ENCODE results near the gene SCAMP5. TPM values are rescaled to one million over a fixed set of nuclear protein-coding genes. Genes with fewer than 3 reads are reported as not detected.

The SCAMP5 gene
- total RNA-seq, 5 donors from 2014 or later (not counting 1 experiment from before 2014, with no cell fraction given) = 0.26 to 8.2 (median 0.51) TPM

GRCh38 chr15:75062706-75063105 lies 67.3 kb downstream of the SCAMP5 start:
- Histone ChIP-seq H3K36me3 (ENCODE audit: control insufficient read depth in 2 of 2, extremely low read depth in 1 of 2, insufficient read depth in 1 of 2, low read length in 1 of 2) (no peaks in the 10 kb centered on the region), H3K9me3 (no peaks in the 10 kb centered on the region), H3K4me1 (ENCODE audit: control insufficient read depth in 1 of 2, extremely low read depth in 1 of 2, insufficient read depth in 2 of 2, low read length in 2 of 2) (peaks cover 0 to 19% of the 10 kb centered on the region in 2 experiments), H3K27ac (ENCODE audit: low read length) (no peak overlapping the region), H3K4me3 (ENCODE audit: control insufficient read depth in 1 of 2, extremely low read depth in 1 of 2, low read length in 1 of 2) (no peak overlapping the region), H3K27me3 (replicated peaks in 1 of 2; ENCODE audit: control insufficient read depth in 2 of 2, extremely low read depth in 1 of 2, insufficient read depth in 2 of 2, low read length in 1 of 2) (no peaks in the 10 kb centered on the region)
- no peak for ATAC-seq (replicated peaks in 1 of 4)
- Mint-ChIP-seq H3K4me3 (no peak overlapping the region), H3K27ac (no peak overlapping the region), H3K4me1 (peaks cover 23 to 34% (median 31%) of the 10 kb centered on the region in 3 donors), H3K9me3 (no peaks in the 10 kb centered on the region), H3K36me3 (no peaks in the 10 kb centered on the region), H3K27me3 (no peaks in the 10 kb centered on the region)
- no peak for DNase-seq
- WGBS (ENCODE audit: insufficient coverage) = 67% methylated on average over 3 of the region's 3 CpGs
- POLR2A ChIA-PET = no interaction called here
- CTCF ChIA-PET = no interaction called here

GRCh38 chr15:75063338-75063737 lies 68.0 kb downstream of the SCAMP5 start:
- H3K4me3 Mint-ChIP-seq = no peak overlapping the region
- ATAC-seq (replicated peaks in 1 of 4) = no peak
- POLR2A ChIA-PET = no interaction called here

DNA sequence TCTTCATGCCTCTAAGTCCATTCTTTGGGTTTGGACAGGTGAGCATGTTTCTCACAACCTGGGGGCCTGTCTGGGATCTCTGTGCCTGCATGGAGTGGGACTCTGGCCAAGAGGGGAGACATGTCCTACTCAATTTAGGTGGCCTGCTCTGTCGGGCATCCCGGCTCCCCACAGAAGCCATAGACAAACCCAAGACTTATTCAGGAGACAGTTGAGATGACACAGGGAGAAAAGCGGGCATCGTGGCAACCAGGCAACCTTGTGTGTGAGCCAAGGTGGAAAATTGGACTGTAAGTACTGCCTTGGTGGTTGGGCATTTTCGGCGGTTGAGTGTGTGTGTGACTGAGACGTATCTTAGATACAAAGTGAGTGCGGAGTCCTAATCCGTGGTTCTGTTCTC lies 68.5 kb downstream of the SCAMP5 start:
- H3K4me1 ChIP-seq (ENCODE audit: control insufficient read depth in 1 of 2, extremely low read depth in 1 of 2, insufficient read depth in 2 of 2, low read length in 2 of 2) = peaks cover 0 to 25% of the 10 kb centered on the region in 2 experiments
- no peak overlapping the region for H3K27ac ChIP-seq (ENCODE audit: low read length)

More at GRCh38 chr15:75063338-75063737, 68.0 kb downstream of the SCAMP5 start:
- no peaks in the 10 kb centered on the region for H3K9me3 ChIP-seq
- Mint-ChIP-seq H3K9me3 (no peaks in the 10 kb centered on the region), H3K36me3 (no peaks in the 10 kb centered on the region), H3K27ac (no peak overlapping the region), H3K27me3 (no peaks in the 10 kb centered on the region), H3K4me1 (peaks cover 23 to 39% (median 31%) of the 10 kb centered on the region in 3 donors)
- no peaks in the 10 kb centered on the region for H3K36me3 ChIP-seq (ENCODE audit: control insufficient read depth in 2 of 2, extremely low read depth in 1 of 2, insufficient read depth in 1 of 2, low read length in 1 of 2)
- H3K4me3 ChIP-seq (ENCODE audit: control insufficient read depth in 1 of 2, extremely low read depth in 1 of 2, low read length in 1 of 2) = no peak overlapping the region
- no peak overlapping the region for H3K27ac ChIP-seq (ENCODE audit: low read length)
- WGBS (ENCODE audit: insufficient coverage) = 94% methylated on average over 2 of the region's 4 CpGs
- CTCF ChIA-PET = interaction anchor here in 1 of 2 donors (0.6 kb wide), 1 partner anchor 124 kb away, joined by 4 read pairs; no protein-coding TSS in a partner anchor
- H3K27me3 ChIP-seq (replicated peaks in 1 of 2; ENCODE audit: control insufficient read depth in 2 of 2, extremely low read depth in 1 of 2, insufficient read depth in 2 of 2, low read length in 1 of 2) = no peaks in the 10 kb centered on the region
- no peak for DNase-seq
- peaks cover 0 to 25% of the 10 kb centered on the region in 2 experiments for H3K4me1 ChIP-seq (ENCODE audit: control insufficient read depth in 1 of 2, extremely low read depth in 1 of 2, insufficient read depth in 2 of 2, low read length in 2 of 2)

GRCh38 chr15:75064846-75065245 lies 69.5 kb downstream of the SCAMP5 start:
- no peak overlapping the region for H3K27ac Mint-ChIP-seq
- no peaks in the 10 kb centered on the region for H3K27me3 Mint-ChIP-seq
- H3K4me3 Mint-ChIP-seq = no peak overlapping the region
- WGBS (ENCODE audit: insufficient coverage) = no CpG with 5 or more reads among the region's 2 CpGs
- H3K4me3 ChIP-seq (ENCODE audit: control insufficient read depth in 1 of 2, extremely low read depth in 1 of 2, low read length in 1 of 2) = no peak overlapping the region
- no peak overlapping the region for H3K27ac ChIP-seq (ENCODE audit: low read length)
- DNase-seq = no peak
- H3K4me1 ChIP-seq (ENCODE audit: control insufficient read depth in 1 of 2, extremely low read depth in 1 of 2, insufficient read depth in 2 of 2, low read length in 2 of 2) = peaks cover 0 to 29% of the 10 kb centered on the region in 2 experiments
- CTCF ChIA-PET = no interaction called here
- no peaks in the 10 kb centered on the region for H3K36me3 ChIP-seq (ENCODE audit: control insufficient read depth in 2 of 2, extremely low read depth in 1 of 2, insufficient read depth in 1 of 2, low read length in 1 of 2)
- H3K4me1 Mint-ChIP-seq = peaks cover 28 to 47% (median 31%) of the 10 kb centered on the region in 3 donors
- H3K9me3 ChIP-seq = no peaks in the 10 kb centered on the region
- H3K27me3 ChIP-seq (replicated peaks in 1 of 2; ENCODE audit: control insufficient read depth in 2 of 2, extremely low read depth in 1 of 2, insufficient read depth in 2 of 2, low read length in 1 of 2) = peaks cover 0 to 6% of the 10 kb centered on the region in 2 experiments
- POLR2A ChIA-PET = no interaction called here
- H3K36me3 Mint-ChIP-seq = no peaks in the 10 kb centered on the region
- no peaks in the 10 kb centered on the region for H3K9me3 Mint-ChIP-seq
- no peak for ATAC-seq (replicated peaks in 1 of 4)

More for the DNA sequence above, 68.5 kb downstream of the SCAMP5 start:
- no peak overlapping the region for H3K4me3 ChIP-seq (ENCODE audit: control insufficient read depth in 1 of 2, extremely low read depth in 1 of 2, low read length in 1 of 2)
- ATAC-seq (replicated peaks in 1 of 4) (no peak), DNase-seq (no peak)
- POLR2A ChIA-PET = no interaction called here
- peaks cover 23 to 42% (median 31%) of the 10 kb centered on the region in 3 donors for H3K4me1 Mint-ChIP-seq
- H3K4me3 Mint-ChIP-seq = no peak overlapping the region
- 98% methylated on average over 5 of the region's 9 CpGs for WGBS (ENCODE audit: insufficient coverage)
- no peaks in the 10 kb centered on the region for H3K9me3 Mint-ChIP-seq
- peaks cover 0 to under 1% of the 10 kb centered on the region in 2 experiments for H3K27me3 ChIP-seq (replicated peaks in 1 of 2; ENCODE audit: control insufficient read depth in 2 of 2, extremely low read depth in 1 of 2, insufficient read depth in 2 of 2, low read length in 1 of 2)
- H3K27me3 Mint-ChIP-seq = no peaks in the 10 kb centered on the region
- H3K36me3 Mint-ChIP-seq = no peaks in the 10 kb centered on the region
- H3K27ac Mint-ChIP-seq = no peak overlapping the region
- H3K9me3 ChIP-seq = no peaks in the 10 kb centered on the region
- no peaks in the 10 kb centered on the region for H3K36me3 ChIP-seq (ENCODE audit: control insufficient read depth in 2 of 2, extremely low read depth in 1 of 2, insufficient read depth in 1 of 2, low read length in 1 of 2)
- CTCF ChIA-PET = no interaction called here

DNA sequence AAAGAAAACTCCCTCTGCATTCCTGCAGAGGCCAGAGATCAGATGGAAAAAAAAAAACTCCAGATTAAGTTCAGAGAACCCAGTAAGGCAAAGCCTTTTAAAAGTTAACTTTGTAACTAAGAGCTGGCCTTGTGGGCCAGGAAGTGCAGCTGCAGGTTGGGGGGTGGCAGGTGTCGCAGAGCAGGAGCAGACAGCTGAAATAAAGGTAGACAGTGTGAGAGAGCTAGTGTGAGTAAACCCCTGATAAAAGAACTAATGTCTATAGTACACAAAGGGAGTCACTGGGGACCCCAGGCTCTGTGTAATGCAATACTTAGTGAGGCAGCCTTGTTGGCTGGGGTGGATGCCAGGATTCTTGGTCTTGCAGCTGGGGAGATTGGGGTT lies 70.1 kb downstream of the SCAMP5 start:
- no peak for DNase-seq
- Histone ChIP-seq H3K4me3 (ENCODE audit: control insufficient read depth in 1 of 2, extremely low read depth in 1 of 2, low read length in 1 of 2) (no peak overlapping the region), H3K9me3 (no peaks in the 10 kb centered on the region), H3K36me3 (ENCODE audit: control insufficient read depth in 2 of 2, extremely low read depth in 1 of 2, insufficient read depth in 1 of 2, low read length in 1 of 2) (no peaks in the 10 kb centered on the region), H3K27ac (ENCODE audit: low read length) (no peak overlapping the region), H3K27me3 (replicated peaks in 1 of 2; ENCODE audit: control insufficient read depth in 2 of 2, extremely low read depth in 1 of 2, insufficient read depth in 2 of 2, low read length in 1 of 2) (peaks cover 0 to 6% of the 10 kb centered on the region in 2 experiments), H3K4me1 (ENCODE audit: control insufficient read depth in 1 of 2, extremely low read depth in 1 of 2, insufficient read depth in 2 of 2, low read length in 2 of 2) (peaks cover 0 to 29% of the 10 kb centered on the region in 2 experiments)
- ChIA-PET POLR2A (no interaction called here), CTCF (no interaction called here)
- Mint-ChIP-seq H3K4me3 (peak overlapping the region in 1 of 3 donors; percentile 3), H3K27me3 (peaks cover 1 to 2% of the 10 kb centered on the region in 2 donors), H3K9me3 (no peaks in the 10 kb centered on the region), H3K27ac (peak overlapping the region; percentile 5 to 7), H3K36me3 (no peaks in the 10 kb centered on the region), H3K4me1 (peaks cover 29 to 47% (median 31%) of the 10 kb centered on the region in 3 donors)
- ATAC-seq (replicated peaks in 1 of 4) = peak in 1 of 4 experiments; percentile 48
- whole genome bisulfite sequencing (ENCODE audit: insufficient coverage) = no CpG with 5 or more reads among the region's 1 CpG

GRCh38 chr15:75065851-75066509 lies 70.6 kb downstream of the SCAMP5 start:
- H3K27ac Mint-ChIP-seq = peak overlapping the region; percentile 5 to 53
- no peak for DNase-seq
- H3K9me3 Mint-ChIP-seq = no peaks in the 10 kb centered on the region
- H3K4me3 ChIP-seq (ENCODE audit: control insufficient read depth in 1 of 2, extremely low read depth in 1 of 2, low read length in 1 of 2) = no peak overlapping the region
- H3K27me3 Mint-ChIP-seq = peaks cover 3 to 4% of the 10 kb centered on the region in 2 donors
- ChIA-PET POLR2A (interaction anchor here (0.6 kb wide), 2 partner anchors 24 to 88 kb away, joined by 3 to 4 read pairs; no protein-coding TSS in a partner anchor), CTCF (no interaction called here)
- no peak for ATAC-seq (replicated peaks in 1 of 4)
- peaks cover 29 to 47% (median 31%) of the 10 kb centered on the region in 3 donors for H3K4me1 Mint-ChIP-seq
- peak overlapping the region in 1 of 3 donors; percentile 3 for H3K4me3 Mint-ChIP-seq
- 90% methylated on average over 2 of the region's 6 CpGs for WGBS (ENCODE audit: insufficient coverage)
- H3K27me3 ChIP-seq (replicated peaks in 1 of 2; ENCODE audit: control insufficient read depth in 2 of 2, extremely low read depth in 1 of 2, insufficient read depth in 2 of 2, low read length in 1 of 2) = peaks cover 0 to 6% of the 10 kb centered on the region in 2 experiments
- H3K27ac ChIP-seq (ENCODE audit: low read length) = no peak overlapping the region
- peaks cover 0 to 29% of the 10 kb centered on the region in 2 experiments for H3K4me1 ChIP-seq (ENCODE audit: control insufficient read depth in 1 of 2, extremely low read depth in 1 of 2, insufficient read depth in 2 of 2, low read length in 2 of 2)
- no peaks in the 10 kb centered on the region for H3K36me3 ChIP-seq (ENCODE audit: control insufficient read depth in 2 of 2, extremely low read depth in 1 of 2, insufficient read depth in 1 of 2, low read length in 1 of 2)
- H3K9me3 ChIP-seq = no peaks in the 10 kb centered on the region
- no peaks in the 10 kb centered on the region for H3K36me3 Mint-ChIP-seq
